Hepatocyte (in vitro differentiated cells): ENCODE data around the gene EDEM1.

Experiments
- CTCF ChIP-seq: fragments of 200-600 bp; sonication (generic); IDR thresholded peaks from 2 replicates; pipeline ENCODE4 v1.5.1; 2016; ENCODE audit warnings: antibody characterized with exemption, mild to moderate bottlenecking; ENCODE audit not compliant: poor library complexity
- EZH2 ChIP-seq: fragments of 200-600 bp; sonication (generic); IDR thresholded peaks from 2 replicates; pipeline ENCODE4 v1.6.1; 2016; ENCODE audit warnings: antibody characterized with exemption, mild to moderate bottlenecking, borderline replicate concordance
- EZH2phosphoT487 ChIP-seq: fragments of 200-600 bp; sonication (generic); IDR thresholded peaks from one replicate; pipeline ENCODE4 v1.6.1; 2018; ENCODE audit warnings: antibody characterized with exemption, mild to moderate bottlenecking, low read depth, moderate library complexity; ENCODE audit not compliant: unreplicated experiment, severe bottlenecking

- no peak for TF ChIP-seq CTCF
- no peak for TF ChIP-seq EZH2phosphoT487
- no peak for TF ChIP-seq EZH2
Observed at GRCh38 chr3:5143464-5143863, 44.0 kb upstream of the EDEM1 start.
